Endothelial cell (in vitro differentiated cells): ENCODE results near the gene IL17REL. TPM values are rescaled to one million over a fixed set of nuclear protein-coding genes. Genes with fewer than 3 reads are reported as not detected.

Source experiments
- DNase-seq: peaks from one replicate; pipeline ENCODE4 v3.0.0; 2021; ENCODE audit warnings: low spot score
- H3K27ac Mint-ChIP-seq: one replicate; pipeline ENCODE4 v1.8.0; 2021; ENCODE audit warnings: mixed read lengths, inconsistent platforms; ENCODE audit not compliant: unreplicated experiment
- H3K27me3 Mint-ChIP-seq: one replicate; pipeline ENCODE4 v1.8.0; 2021; ENCODE audit warnings: mild to moderate bottlenecking, moderate library complexity, mixed read lengths, inconsistent platforms; ENCODE audit not compliant: unreplicated experiment
- H3K36me3 Mint-ChIP-seq: one replicate; pipeline ENCODE4 v1.8.0; 2021; ENCODE audit warnings: mild to moderate bottlenecking, low read depth, mixed read lengths, inconsistent platforms; ENCODE audit not compliant: unreplicated experiment
- H3K4me1 Mint-ChIP-seq: one replicate; pipeline ENCODE4 v1.8.0; 2021; ENCODE audit warnings: mild to moderate bottlenecking, mixed read lengths, inconsistent platforms; ENCODE audit not compliant: unreplicated experiment
- H3K4me3 Mint-ChIP-seq: one replicate; pipeline ENCODE4 v1.8.0; 2021; ENCODE audit warnings: mild to moderate bottlenecking, mixed read lengths, inconsistent platforms; ENCODE audit not compliant: unreplicated experiment
- H3K9me3 Mint-ChIP-seq: one replicate; pipeline ENCODE4 v1.8.0; 2021; ENCODE audit warnings: mixed read lengths, inconsistent platforms; ENCODE audit not compliant: unreplicated experiment
- total RNA-seq: library from RNA; stranded (reverse); fragmentation: NEBNext Ultra II Directional; extraction: Animal tissue kit (Norgen Biotek cat#: 25700); gene quantifications from one replicate; pipeline ENCODE4 v1.2.1, GENCODE V29; 2021; ENCODE audit not compliant: unreplicated experiment
- TF ChIP-seq, protein P1 (sequence below): fragments of 200-600 bp; sonication (generic); IDR thresholded peaks from one replicate; pipeline ENCODE4 v1.5.0; 2021; ENCODE audit warnings: antibody characterized with exemption; ENCODE audit not compliant: unreplicated experiment

The IL17REL gene
- total RNA-seq, 1 donor from 2014 or later: 0.15 TPM

DNA sequence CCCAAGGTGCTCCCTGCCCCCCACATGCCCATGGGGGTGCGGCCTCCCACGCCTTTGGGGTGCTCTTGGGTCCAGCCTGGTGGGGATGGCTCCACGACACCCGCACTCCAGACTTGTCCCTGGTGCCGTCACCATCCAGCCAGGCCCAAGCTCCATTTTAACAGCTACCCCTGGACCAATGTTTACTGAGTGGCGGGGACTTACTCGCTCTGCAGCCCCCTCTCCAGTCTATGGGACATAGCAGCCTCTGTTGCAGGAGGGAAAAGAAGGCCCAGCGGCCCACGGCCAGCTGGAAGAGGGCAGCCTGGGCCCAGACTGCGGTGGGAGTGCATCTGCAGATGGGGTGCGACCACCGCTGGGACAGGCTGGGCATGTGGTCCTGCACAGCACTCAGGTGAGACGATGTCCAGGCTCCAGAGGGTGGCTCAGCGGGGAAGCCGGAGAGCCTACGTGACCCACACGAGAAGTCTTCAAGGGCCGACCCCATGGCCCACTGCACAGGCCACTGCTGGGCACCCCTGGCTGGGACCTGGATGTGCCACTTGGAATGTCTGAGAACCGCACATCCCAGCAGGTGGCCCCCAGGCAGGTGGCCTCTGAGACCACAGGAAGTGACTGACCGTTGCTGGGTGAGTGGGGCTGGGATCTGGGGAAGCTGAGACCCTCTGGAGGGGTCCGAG lies 18.1 kb downstream of the IL17REL start:
- Mint-ChIP-seq H3K36me3 (peaks cover 3% of the 10 kb centered on the region), H3K4me3 (no peak overlapping the region), H3K9me3 (no peaks in the 10 kb centered on the region), H3K27ac (no peak overlapping the region), H3K27me3 (peaks cover 6% of the 10 kb centered on the region), H3K4me1 (peaks cover 2% of the 10 kb centered on the region)
- DNase-seq: no peak
- TF ChIP-seq, protein P1, sequence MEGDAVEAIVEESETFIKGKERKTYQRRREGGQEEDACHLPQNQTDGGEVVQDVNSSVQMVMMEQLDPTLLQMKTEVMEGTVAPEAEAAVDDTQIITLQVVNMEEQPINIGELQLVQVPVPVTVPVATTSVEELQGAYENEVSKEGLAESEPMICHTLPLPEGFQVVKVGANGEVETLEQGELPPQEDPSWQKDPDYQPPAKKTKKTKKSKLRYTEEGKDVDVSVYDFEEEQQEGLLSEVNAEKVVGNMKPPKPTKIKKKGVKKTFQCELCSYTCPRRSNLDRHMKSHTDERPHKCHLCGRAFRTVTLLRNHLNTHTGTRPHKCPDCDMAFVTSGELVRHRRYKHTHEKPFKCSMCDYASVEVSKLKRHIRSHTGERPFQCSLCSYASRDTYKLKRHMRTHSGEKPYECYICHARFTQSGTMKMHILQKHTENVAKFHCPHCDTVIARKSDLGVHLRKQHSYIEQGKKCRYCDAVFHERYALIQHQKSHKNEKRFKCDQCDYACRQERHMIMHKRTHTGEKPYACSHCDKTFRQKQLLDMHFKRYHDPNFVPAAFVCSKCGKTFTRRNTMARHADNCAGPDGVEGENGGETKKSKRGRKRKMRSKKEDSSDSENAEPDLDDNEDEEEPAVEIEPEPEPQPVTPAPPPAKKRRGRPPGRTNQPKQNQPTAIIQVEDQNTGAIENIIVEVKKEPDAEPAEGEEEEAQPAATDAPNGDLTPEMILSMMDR: no peak

DNA sequence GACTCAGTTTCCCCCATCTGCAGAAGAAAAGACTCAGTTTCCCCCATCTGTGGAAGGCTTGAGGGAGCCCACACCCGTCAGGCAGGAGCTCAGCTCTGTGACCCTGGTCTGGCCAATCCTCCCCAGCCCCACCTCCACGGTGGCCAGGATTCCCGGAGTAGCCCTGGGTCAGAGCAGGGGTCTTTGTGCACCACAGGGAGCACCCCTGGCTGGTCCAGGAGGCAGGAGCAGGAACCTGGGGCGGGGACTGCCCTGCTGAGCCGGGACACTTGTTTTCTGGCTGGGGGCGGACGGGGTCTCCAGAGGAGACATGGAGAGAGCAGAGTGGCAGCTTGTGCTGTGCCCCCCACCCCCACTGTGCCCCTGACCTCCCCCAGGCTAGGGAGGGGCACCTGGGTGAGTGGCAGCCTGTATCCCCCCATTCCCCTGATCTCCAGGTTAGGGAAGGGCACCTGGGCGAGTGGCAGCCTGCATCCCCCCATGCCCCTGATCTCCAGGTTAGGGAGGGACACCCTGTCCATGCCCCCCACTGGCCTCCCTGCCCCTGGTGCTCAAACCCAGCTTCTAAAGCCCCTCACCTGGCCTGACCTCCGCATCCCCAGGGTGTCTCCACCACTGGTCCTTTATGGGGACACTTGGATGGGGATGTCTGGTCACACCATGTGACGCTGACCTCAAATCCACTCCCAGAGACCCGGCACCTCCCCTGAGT lies 18.8 kb downstream of the IL17REL start:
- Mint-ChIP-seq H3K36me3 (peaks cover 3% of the 10 kb centered on the region), H3K4me3 (no peak overlapping the region), H3K4me1 (peaks cover 2% of the 10 kb centered on the region), H3K27me3 (peaks cover 6% of the 10 kb centered on the region), H3K27ac (no peak overlapping the region), H3K9me3 (peaks cover under 1% of the 10 kb centered on the region)
- TF ChIP-seq, protein P1: no peak
- no peak for DNase-seq

DNA sequence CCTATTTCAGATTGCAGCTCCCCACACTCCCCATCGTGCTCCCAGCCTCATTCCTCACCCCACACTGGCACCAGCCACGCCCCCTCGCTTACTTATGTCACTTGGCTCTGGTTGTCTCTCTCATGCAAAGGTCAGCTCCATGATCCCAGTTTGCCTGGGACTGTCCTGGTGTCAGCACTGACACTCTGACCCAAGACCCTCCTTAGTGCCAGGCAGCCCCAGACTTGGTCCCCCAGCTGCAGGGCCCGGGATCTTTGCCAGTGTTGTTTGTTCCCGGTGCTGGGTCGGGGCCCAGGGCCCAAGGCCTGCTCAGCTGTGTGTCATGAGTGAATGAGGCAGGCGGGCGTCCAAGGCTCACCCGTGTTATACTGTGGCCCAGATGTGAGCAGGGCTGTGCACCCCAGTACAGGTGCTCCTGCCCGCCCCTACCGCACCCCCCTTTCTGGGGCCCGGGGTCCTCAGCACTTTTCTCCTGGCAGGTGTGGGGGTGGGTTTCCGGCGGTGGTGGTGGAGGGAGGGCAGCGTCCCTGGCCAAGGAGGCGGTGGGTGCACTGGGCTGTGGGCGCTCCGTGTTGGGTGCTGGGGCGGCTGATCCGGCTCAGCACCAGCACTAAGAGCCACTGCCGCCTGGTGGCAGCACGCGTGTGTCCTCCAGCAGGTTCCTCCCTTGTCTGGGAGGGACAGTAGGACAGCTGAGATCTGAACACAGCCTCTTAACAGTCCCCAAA lies 19.5 kb downstream of the IL17REL start:
- TF ChIP-seq, protein P1: peak; percentile 55
- Mint-ChIP-seq H3K9me3 (peaks cover 5% of the 10 kb centered on the region), H3K4me1 (peaks cover 2% of the 10 kb centered on the region), H3K36me3 (peaks cover 4% of the 10 kb centered on the region), H3K27ac (no peak overlapping the region), H3K27me3 (peaks cover 6% of the 10 kb centered on the region), H3K4me3 (no peak overlapping the region)
- DNase-seq: peak; percentile 61

DNA sequence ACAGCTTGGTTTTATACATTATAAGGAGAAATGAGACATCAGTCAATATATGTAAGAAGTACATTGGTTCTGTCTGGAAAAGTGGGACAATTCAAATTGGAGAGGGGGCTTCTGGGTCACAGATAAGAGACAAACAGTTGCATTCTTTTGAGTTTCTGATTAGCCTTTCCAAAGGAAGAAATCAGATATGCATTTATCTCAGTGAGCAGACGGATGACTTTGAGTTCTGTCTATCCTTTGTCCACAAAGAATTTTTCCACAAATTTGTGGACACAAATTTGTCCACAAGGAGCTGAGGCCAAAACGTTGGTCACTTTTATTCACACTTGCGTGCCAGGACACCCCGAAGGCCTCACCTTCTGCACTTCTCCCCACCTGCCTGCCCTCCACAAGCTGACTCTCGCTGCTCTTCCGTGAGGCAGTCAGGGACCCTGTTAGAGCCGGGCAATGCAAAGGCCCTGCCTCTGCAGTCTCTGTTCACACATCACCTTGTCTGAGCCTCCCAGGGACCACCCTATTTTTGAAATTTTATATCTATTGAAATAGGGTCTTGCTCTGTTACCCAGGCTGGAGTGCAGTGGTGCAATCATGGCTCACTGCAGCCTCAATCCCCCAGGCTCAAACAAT lies 20.5 kb downstream of the IL17REL start:
- H3K27me3 Mint-ChIP-seq: peaks cover 7% of the 10 kb centered on the region
- H3K27ac Mint-ChIP-seq: no peak overlapping the region
- peaks cover 2% of the 10 kb centered on the region for H3K4me1 Mint-ChIP-seq
- peaks cover 5% of the 10 kb centered on the region for H3K9me3 Mint-ChIP-seq
- peaks cover 4% of the 10 kb centered on the region for H3K36me3 Mint-ChIP-seq
- TF ChIP-seq, protein P1: no peak
- H3K4me3 Mint-ChIP-seq: no peak overlapping the region
- DNase-seq: no peak
